Ureter (tissue), 1 donor: ENCODE measurements around the gene DDRGK1. TPM values are rescaled to one million over a fixed set of nuclear protein-coding genes. Genes with fewer than 3 reads are reported as not detected.

Source experiments
- DNase-seq: peaks from one replicate; pipeline ENCODE4 v3.0.0-alpha.2; 2020; ENCODE audit warnings: low spot score
- total RNA-seq: library from RNA; stranded (reverse); gene quantifications from one replicate; pipeline ENCODE4 v1.2.4, GENCODE V29; 2023
- donor health status: DM: yes; HTN: yes; CAD: no.

DDRGK1 gene
- total RNA-seq: 62.9 TPM

- peak; percentile 92 for DNase-seq
Observed at GRCh38 chr20:3204124-3204794, at the start of gene DDRGK1. Gene DDRGK1, minus strand, starts transcription at chr20:3204682. Its CDS starts 55 bp downstream, at chr20:3204627.

GRCh38 chr20:3251806-3252205, 47.3 kb upstream of the DDRGK1 start:
- no peak for DNase-seq

- no peak for DNase-seq
Observed at GRCh38 chr20:3250091-3250504, 45.6 kb upstream of the DDRGK1 start.

- no peak for DNase-seq
Observed at GRCh38 chr20:3248993-3249347, 44.5 kb upstream of the DDRGK1 start.

- no peak for DNase-seq
Observed at GRCh38 chr20:3248167-3248992, 43.9 kb upstream of the DDRGK1 start.

- DNase-seq: no peak
Observed at GRCh38 chr20:3247638-3248037, 43.2 kb upstream of the DDRGK1 start.

GRCh38 chr20:3246682-3247081, 42.2 kb upstream of the DDRGK1 start:
- no peak for DNase-seq

- DNase-seq: no peak
Observed at GRCh38 chr20:3245711-3246110, 41.2 kb upstream of the DDRGK1 start.

- no peak for DNase-seq
Observed at GRCh38 chr20:3245156-3245555, 40.7 kb upstream of the DDRGK1 start.

- DNase-seq: no peak
Observed at GRCh38 chr20:3244613-3245012, 40.1 kb upstream of the DDRGK1 start.

- DNase-seq: no peak
Observed at GRCh38 chr20:3243718-3244358, 39.4 kb upstream of the DDRGK1 start.

- no peak for DNase-seq
Observed at GRCh38 chr20:3242172-3242692, 37.8 kb upstream of the DDRGK1 start.

- no peak for DNase-seq
Observed at GRCh38 chr20:3240776-3241363, 36.4 kb upstream of the DDRGK1 start.

- no peak for DNase-seq
Observed at GRCh38 chr20:3239867-3240775, 35.6 kb upstream of the DDRGK1 start.

GRCh38 chr20:3239026-3239866, 34.8 kb upstream of the DDRGK1 start, which contains the start of gene SLC4A11:
Gene SLC4A11, minus strand, starts transcription at chr20:3239190. Its CDS starts 53 bp downstream, at chr20:3239137.
- peak; percentile 66 for DNase-seq

- DNase-seq: no peak
Observed at GRCh38 chr20:3238616-3239025, 34.1 kb upstream of the DDRGK1 start.

GRCh38 chr20:3237958-3238615, 33.6 kb upstream of the DDRGK1 start:
- DNase-seq: no peak

GRCh38 chr20:3237011-3237957, 32.8 kb upstream of the DDRGK1 start:
- DNase-seq: no peak
